ENCODE data around the gene CEP192.

- TF ChIP-seq POLR2A (IDR thresholded peaks at IDR 0.05) (no peak), CTCF (IDR thresholded peaks at IDR 0.05) (no peak), EP300 (IDR thresholded peaks at IDR 0.05) (no peak)
Observed at GRCh38 chr18:13061630-13062189, 70.5 kb downstream of the CEP192 start.
